Measurements from ENCODE around the gene ZNF672. TPM values are rescaled to one million over a fixed set of nuclear protein-coding genes. Genes with fewer than 3 reads are reported as not detected.

The ZNF672 gene
- total and polyA plus RNA-seq, 2 of the 13 experiments (the other 11 are each of a cell fraction or from before 2014, with no cell fraction given) = 17.2 to 22.9 TPM

- TF ChIP-seq PCBP2 (optimal IDR thresholded peaks at IDR 0.05; ENCODE audit: low read depth, low read length, poor library complexity, severe bottlenecking) = no peak
- TF ChIP-seq, protein P1, sequence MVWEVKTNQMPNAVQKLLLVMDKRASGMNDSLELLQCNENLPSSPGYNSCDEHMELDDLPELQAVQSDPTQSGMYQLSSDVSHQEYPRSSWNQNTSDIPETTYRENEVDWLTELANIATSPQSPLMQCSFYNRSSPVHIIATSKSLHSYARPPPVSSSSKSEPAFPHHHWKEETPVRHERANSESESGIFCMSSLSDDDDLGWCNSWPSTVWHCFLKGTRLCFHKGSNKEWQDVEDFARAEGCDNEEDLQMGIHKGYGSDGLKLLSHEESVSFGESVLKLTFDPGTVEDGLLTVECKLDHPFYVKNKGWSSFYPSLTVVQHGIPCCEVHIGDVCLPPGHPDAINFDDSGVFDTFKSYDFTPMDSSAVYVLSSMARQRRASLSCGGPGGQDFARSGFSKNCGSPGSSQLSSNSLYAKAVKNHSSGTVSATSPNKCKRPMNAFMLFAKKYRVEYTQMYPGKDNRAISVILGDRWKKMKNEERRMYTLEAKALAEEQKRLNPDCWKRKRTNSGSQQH (CRISPR knock-in tag; IDR thresholded peaks at IDR 0.05; ENCODE audit: low read depth) = no peak
- TF ChIP-seq, protein P2, sequence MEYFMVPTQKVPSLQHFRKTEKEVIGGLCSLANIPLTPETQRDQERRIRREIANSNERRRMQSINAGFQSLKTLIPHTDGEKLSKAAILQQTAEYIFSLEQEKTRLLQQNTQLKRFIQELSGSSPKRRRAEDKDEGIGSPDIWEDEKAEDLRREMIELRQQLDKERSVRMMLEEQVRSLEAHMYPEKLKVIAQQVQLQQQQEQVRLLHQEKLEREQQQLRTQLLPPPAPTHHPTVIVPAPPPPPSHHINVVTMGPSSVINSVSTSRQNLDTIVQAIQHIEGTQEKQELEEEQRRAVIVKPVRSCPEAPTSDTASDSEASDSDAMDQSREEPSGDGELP (IDR thresholded peaks at IDR 0.05; ENCODE audit: borderline replicate concordance, low read depth) = no peak
- TF ChIP-seq, protein P3, sequence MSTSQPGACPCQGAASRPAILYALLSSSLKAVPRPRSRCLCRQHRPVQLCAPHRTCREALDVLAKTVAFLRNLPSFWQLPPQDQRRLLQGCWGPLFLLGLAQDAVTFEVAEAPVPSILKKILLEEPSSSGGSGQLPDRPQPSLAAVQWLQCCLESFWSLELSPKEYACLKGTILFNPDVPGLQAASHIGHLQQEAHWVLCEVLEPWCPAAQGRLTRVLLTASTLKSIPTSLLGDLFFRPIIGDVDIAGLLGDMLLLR (CRISPR knock-in tag; IDR thresholded peaks at IDR 0.05) = no peak
- no peak for TF ChIP-seq IRF2 (CRISPR knock-in tag; IDR thresholded peaks at IDR 0.05)
- TF ChIP-seq NFATC3 (CRISPR knock-in tag; IDR thresholded peaks at IDR 0.05) = no peak
Observed at GRCh38 chr1:248850124-248850523, 12.1 kb downstream of the ZNF672 start (continued).

DNA sequence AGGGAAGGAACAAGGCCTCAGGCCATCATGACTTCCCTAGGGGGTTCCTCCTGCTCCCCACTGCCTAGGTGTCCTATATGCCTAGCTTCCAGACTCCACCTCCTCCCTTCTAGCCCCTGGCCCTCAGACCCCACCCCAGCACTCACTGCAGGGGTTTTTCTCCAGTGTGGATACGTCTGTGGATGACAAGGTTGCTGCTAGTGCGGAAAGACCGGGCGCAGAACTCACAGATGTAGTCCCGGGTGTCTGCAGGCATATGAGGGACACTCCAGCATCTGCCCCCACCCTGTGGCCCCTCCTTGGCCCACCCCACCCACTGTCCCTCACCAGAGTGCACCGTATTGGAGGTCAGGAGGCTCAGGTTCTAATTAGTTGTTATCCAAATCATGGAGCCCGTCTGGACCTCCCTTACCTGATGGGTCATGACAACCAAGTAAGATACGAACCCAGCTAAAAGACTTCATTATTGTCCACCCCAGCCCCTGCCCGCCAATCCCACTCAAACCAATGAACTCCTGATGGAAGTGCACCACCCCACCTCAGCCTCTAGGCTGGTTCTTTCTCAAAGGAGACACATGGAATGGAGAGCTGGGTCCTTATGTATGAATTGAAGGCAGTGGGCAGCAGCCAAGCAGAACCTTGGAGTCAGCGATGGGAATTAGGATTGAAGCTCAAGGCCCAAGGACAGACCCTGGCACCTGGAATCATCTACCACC is 12.7 kb downstream of the ZNF672 start:
- in situ Hi-C loops (cut with HindIII; ENCODE audit: extremely low pct_ligation_motif_present, low pct_unique_long_range_greater_than_20kb) = no loop called here
- H3K27me3 ChIP-seq (ENCODE audit: control insufficient read depth in 1 of 2, insufficient read depth in 2 of 2, low read length in 2 of 2) = no peaks in the 10 kb centered on the region
- intact Hi-C loops (cut with micrococcal nuclease; ENCODE audit: unreplicated experiment) = no loop called here
- ChIA-PET CTCF (ENCODE audit: low intra/inter-chr PET ratio, low total read pairs) (no interaction called here), POLR2A (interaction anchor here (0.8 to 1.3 kb wide), 2 partner anchors 12 to 25 kb away, joined by 3 to 6 read pairs; partner anchors contain the start of genes SH3BP5L and ZNF672)
- peak; percentile 20 for ATAC-seq
- 0 out of 2 replicates have a peak, but pooled peaks cover 3% of the 10 kb centered on the region for H4K20me1 ChIP-seq (ENCODE audit: insufficient read depth, low read length)
- H3K79me2 ChIP-seq (ENCODE audit: insufficient read depth, low read length) = no peaks in the 10 kb centered on the region
- no peak overlapping the region for H3K9ac ChIP-seq (ENCODE audit: insufficient read depth, low read depth, low read length)
- no peak overlapping the region for H3K4me3 ChIP-seq (replicated peaks in 1 of 3; ENCODE audit: insufficient read depth in 1 of 3, low read depth in 2 of 3, low read length in 3 of 3)
- no peak overlapping the region for H2AFZ ChIP-seq (ENCODE audit: low read length)
- H3K27ac ChIP-seq (ENCODE audit: extremely low read length, insufficient read depth, low read length) = no peak overlapping the region
- no peak for DNase-seq (ENCODE audit: low spot score)
- peaks cover 25 to 70% of the 10 kb centered on the region in 2 experiments for H3K36me3 ChIP-seq (replicated peaks in 1 of 2; ENCODE audit: control insufficient read depth in 1 of 2, insufficient read depth in 2 of 2, low read length in 2 of 2)
- TF ChIP-seq, protein P4, sequence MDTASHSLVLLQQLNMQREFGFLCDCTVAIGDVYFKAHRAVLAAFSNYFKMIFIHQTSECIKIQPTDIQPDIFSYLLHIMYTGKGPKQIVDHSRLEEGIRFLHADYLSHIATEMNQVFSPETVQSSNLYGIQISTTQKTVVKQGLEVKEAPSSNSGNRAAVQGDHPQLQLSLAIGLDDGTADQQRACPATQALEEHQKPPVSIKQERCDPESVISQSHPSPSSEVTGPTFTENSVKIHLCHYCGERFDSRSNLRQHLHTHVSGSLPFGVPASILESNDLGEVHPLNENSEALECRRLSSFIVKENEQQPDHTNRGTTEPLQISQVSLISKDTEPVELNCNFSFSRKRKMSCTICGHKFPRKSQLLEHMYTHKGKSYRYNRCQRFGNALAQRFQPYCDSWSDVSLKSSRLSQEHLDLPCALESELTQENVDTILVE (CRISPR knock-in tag; IDR thresholded peaks at IDR 0.05) = no peak
- 0 out of 2 replicates have a peak, but pooled peaks have one; percentile 24 for TF ChIP-seq RBFOX2 (IDR thresholded peaks at IDR 0.05; ENCODE audit: low read depth, low read length)
- FAIRE-seq = no peak
- H3K9me3 ChIP-seq (ENCODE audit: low read length) = no peaks in the 10 kb centered on the region
- WGBS (ENCODE audit: low lambda C conversion rate) = 91% methylated on average over 9 of the region's 10 CpGs
- H3K4me1 ChIP-seq (ENCODE audit: insufficient read depth, low read length) = no peaks in the 10 kb centered on the region
- no peak overlapping the region for H3K4me2 ChIP-seq (ENCODE audit: low read depth, low read length)
- no TSS peak for BruUV-seq (replicated peaks)

Data from HepG2 (cell line).